Urothelium cell line (cell line): ENCODE results near the gene LRRC27.
A peak's percentile ranks its signal among the peaks of the same experiment; 100 is the strongest.
"Not testable (repeated sequence)": the region's sequence is repeated elsewhere in the genome, so short reads cannot be mapped to it uniquely, and the experiment has no call there.

Experiments
- DNase-seq: peaks from one replicate; pipeline ENCODE4 v3.0.0; 2011; ENCODE audit warnings: low spot score, mixed read lengths
- FAIRE-seq: peaks from 2 replicates; lab custom pipeline; 2011; peaks lifted over from hg19 to GRCh38; lab: Jason Lieb, UNC

The LRRC27 gene

DNA sequence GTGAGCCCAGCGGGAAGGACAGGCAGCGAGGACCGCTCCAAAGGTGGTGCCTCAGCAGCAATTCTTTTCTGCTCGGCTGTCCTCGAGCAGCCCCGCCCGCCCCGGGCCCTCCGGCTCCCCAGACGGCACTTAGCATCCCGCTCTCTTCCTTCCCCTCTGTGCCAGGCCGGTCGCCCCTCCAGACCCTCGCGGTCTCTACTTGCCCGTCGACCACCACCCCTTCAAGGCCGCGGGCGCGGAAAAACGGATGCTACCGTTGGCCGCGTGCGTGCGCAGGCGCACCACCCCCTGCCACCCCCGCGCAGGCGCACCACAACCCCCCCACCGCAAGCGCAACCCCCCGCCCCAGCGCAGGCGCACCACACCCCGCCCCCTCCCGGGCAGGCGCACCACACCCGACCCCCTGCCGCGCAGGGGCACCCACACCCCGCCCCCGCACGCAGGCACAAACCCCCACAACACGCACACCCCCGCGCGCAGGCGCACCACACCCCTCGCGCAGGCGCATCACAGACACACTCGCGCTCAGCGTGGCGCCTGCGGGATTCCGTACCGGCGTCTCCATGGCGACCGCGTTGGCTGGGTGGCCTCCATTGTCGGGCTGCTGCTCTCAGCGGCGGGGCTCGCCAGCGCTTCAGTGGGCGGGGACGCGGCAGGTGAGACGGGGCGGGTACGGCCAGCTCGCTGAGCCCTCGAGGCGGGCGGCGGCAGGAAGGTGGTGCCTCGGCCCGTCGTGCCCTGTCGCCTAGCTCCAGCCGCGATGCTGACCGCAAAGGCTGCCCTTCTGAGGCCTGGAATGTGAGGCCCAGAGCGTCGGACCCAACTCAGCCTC is at the start of gene LRRC27:
Gene LRRC27 (plus strand): TSS at position 593 of the 832 bp plus-strand sequence. CDS start 1,332 bp downstream, outside the sequence.
- peak; percentile 76 for FAIRE-seq
- peak; percentile 99 for DNase-seq

DNA sequence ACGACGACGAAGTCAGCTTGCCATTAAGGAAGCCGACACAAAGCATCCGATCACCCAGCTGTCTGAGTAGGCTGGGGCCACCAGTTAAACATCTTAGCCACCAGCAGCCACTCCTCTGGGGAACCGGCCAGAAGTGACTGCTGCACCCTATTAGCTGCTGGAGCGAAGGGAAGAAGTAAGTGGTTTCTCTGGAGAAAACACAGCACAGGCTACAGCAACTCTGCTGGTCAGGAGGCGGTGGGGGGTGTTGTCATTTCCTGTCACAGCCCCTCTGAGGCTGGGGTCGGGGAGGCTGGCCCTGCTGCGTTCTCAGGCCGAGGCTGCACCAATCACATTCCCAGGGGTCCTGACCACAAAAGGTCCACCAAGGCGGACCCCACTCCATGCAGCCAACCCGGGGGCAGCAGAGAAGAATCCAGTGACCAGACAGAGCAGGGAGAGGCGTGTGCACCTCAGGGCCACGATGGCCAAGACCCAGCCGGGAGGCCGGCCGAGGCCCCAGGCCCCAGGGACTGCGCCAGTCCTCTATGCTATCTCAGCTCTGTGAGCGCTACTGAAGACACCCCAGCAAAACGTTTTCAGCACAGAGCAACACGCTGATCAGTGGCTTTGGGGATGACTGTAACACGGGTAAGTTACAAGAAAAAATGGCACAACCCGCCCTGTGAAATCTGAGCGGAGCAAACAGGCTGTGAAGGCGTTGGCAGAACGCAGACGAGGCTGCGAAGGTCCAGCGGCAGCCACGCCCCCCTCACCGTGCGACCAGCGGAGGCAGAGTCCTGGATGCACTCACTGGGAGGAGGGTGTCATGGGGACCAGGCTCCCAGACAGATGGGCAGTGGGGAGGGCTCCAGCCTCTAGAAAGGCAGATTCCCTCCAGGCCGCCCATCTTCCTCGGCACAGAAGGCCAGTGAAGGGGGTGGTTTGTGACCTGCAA is 49.1 kb upstream of the LRRC27 start:
- no peak for DNase-seq
- no peak for FAIRE-seq

DNA sequence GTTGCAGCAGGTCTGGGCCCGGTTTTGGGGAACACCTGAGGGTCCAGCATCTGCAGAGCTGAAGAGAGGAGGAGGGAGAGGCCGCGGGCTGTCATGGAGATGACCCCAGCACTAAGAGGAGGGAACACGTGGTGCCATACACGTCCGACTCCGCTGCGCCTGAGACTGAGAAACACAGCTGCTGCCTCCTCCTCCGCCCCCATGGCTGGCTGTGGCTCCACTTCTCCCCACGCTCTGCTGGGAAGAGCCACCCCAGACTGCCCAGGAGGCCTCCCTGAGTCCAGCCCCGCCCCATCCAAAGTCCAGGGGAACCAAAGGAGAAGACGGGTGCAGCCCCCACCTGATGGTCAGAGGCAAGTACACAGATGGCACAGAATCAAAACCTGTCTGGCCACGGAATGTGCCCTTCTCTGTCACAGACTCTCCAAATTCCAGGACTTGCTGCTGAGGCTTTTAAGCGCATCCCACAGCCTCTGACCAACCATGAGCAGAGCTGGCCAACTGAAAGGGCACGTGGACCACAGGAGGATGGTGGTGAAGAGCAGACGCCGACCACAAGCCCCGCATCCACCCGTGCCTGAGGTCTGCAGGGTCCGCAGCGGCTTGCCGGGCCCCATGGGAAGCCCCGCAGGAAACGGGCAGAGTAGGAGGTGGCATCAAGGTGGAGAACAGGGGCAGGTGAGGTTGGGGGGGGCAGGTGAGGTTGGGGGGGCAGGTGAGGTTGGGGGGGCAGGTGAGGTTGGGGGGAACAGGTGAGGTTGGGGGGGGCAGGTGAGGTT is 48.2 kb upstream of the LRRC27 start:
- FAIRE-seq: no peak
- no peak for DNase-seq

DNA sequence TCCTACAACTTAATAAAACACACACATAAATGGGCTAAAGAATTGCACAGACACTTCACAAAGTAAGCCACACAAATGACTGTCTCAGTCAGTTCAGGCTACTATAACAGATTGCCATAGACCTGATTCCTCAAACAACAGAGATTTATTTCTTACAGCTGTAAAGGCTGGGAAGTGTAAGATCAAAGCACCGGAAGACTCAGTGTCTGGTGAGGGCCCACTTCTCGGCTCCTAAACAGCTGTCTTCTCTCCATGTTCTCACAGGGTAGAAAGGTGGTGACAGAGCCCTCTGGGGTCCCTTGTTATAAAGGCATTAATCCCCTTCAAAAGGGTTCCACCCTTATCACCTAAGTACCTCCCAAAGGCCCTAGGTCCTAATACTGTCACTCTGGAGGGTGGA is 42.6 kb upstream of the LRRC27 start:
- FAIRE-seq: no peak

DNA sequence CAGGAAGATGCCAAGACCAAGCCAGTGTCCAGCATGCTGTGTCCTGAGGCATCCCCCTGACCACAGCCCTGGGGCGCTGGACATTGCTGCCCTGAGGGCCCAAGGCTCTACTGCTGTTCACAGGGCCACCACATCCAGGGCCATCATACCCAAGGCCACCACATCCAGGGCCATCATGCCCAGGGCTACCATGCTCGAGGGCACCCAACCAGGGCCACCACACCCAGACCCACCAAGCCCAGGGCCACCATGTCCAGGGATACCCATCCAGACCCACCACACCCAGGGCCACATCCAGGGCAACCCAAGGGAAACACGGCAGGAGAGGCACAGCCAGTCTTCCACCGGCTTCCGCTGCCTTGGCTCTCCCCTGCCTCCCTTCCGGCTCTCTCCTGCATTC is 41.4 kb upstream of the LRRC27 start:
- FAIRE-seq: no peak
- DNase-seq: no peak

More for the DNA sequence above, 42.6 kb upstream of the LRRC27 start:
- no peak for DNase-seq

DNA sequence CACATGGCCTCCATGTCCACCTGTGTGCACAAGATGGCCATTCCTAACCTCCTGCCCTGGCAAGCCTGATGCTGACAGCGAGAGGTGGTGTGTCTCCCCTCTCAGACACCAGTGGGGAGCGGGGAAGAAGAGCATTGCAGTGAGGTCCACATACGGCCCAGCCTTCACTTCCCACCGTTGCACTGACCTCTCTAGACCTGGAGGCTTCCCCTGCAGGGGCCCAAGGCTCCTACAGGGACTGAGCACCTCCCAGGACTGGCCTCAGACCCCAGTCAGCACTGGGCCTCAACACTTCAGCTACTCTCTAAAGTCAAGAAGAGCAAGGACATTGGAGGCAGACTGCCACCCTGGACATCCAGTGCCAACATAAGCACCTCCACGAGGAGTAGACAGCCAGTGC is 40.2 kb upstream of the LRRC27 start:
- FAIRE-seq: no peak
- no peak for DNase-seq

DNA sequence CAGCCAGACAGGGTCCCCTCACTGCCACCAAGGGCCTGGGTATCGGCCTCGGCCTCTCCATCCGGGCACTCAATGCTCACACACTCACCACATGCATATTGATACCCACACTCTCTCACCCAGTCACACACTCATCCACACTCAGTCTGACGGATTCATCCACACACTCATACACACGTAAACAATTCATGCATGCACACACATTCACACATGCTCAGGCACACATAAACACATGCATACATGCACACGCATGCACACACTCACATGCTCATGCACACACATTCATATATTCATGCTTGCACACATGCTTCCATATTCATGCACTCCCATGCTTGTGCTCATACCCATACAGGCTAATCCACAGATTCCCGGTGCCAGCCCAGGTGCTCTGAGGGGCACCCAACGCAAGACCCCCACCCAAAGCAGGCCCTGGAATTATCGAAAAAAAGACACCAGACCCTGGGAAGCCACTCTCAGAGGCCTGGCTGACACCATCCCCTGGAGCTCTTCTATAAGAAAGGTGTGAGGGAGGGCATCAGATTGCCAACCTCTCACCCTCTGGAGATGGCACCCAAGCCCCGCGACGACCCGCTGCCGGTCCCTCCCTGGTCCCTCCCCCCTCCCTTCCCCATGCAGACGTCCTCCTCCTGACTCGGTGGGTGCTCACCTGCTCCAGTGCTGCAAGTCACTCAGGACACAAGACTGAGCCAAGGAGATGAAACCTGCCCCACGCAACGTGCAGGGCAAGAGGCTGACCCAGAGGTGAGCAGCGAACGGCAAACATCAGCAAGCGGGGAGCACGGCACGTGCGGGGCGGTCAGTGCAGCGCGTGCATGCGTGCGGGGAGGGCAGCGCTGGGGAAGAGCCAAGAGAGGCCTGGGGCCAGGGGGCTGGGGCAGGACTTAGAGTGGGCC is 39.4 kb upstream of the LRRC27 start:
- DNase-seq (no peak), FAIRE-seq (peak; percentile 35)

DNA sequence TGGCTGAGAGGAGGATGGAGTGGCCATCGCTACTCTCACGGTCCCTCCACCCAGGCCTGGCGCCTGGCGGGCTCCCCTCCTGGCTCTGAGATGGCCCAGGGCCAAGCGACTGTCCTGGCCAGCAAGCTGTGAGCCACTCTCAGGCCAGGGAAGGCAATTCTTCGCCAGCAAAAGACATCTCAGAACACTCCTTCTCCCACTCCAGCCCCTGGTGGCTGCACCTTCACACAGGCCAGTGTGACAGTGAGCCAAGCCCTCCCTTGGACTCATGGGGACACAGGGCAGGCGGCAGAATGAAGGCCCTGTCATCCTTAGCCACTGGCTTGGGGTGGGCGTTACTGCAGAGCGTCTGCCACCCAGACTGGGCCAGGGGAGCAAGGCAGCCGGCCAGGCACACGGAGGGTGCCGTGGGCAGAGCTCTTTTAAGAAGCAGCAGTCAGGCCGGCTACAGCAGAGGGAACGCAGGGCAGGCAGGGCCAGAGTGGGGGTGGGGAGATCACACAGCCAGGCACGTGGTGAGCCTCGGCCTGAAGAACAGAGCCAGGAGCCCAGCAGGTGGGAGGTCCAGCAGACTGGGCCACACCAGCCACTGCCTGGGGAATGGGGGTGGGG is 38.7 kb upstream of the LRRC27 start:
- DNase-seq (no peak), FAIRE-seq (no peak)

DNA sequence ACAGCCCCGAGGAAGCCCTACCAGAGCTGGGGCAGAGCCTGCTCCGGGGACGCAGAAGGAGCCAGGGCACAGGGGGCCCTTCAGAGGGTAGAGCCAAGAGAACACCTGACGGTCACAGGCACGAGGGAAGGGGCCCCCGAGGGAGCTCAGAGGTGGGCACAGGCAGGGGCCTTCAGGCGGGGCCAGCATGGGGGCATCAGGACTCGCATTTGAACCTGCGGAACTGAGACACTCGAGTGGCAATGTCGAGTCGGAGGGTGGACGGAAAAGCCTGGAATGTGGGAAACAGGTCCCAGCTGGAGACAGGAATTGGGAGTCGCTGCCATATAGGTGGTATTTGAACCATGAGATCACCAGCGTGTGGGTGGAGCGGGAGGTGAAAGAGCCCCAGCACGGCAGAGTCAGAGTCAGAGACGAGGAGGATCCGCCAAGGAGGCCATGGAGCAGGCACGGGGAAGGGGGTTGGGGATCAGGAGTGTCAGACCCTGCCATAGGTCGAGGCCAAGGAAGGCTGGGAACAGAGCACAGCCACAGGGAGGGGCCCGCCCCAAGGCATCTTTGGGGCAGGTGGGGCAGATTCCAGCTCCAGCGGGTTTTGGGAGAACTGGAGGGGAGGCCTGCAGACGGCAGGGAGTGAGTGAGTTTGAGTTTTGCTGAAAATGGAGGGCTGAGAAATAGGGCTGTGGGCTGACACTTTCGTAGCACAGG is 38.0 kb upstream of the LRRC27 start:
- no peak for DNase-seq
- FAIRE-seq: no peak

DNA sequence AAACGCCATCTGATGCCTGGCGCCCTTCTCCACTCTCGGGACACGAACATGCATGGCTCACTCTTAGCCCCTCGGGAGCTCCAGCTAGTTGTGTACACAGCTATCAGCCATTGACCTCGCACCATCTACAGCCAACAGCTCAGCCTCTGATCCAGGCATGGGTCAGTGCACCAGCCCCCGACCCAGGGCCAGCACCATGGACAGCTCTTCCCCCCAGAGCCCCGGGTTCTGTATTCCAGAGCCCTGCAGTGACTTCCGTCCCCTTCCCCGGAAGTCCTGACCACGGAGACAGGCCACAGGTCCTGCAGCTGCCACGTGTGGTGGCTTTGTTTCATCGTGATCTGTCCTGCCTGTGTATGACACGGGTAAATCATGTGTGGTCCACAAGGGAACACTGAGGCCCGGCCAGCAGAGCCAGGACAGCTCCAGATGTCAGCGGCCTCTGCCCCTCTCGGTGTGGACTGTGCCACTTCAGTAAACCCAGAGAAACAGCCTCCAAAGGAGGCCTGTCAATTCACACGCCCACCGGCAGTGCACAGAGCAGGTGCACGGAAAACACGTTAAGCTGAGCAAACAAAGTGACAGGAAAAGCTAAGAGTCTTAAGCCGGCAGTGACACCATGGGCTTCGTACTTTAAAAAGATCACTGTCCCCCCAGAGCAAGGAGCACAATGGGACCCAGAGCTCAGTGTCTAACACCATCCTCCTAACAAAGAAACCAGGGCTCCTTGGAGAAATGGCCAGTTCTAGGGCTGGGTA is 37.3 kb upstream of the LRRC27 start:
- FAIRE-seq: no peak
- peak; percentile 28 for DNase-seq

DNA sequence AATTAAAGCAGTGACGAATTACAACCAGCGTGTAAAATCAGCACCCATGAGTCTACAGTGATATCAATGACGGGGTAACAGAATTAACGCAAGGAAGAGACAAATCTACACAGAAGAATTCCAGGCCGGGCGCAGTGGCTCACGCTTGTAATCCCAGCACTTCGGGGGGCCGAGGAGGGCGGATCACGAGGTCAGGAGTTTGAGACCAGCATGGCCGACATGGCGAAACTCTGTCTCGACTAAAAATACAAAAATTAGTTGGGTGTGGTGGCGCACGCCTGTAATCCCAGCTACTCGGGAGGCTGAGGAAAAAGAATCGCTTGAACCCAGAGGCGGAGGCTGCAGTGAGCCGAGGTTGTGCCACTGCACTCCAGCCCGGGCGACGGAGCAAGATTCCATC is 36.5 kb upstream of the LRRC27 start:
- DNase-seq, FAIRE-seq: not testable (repeated sequence)

DNA sequence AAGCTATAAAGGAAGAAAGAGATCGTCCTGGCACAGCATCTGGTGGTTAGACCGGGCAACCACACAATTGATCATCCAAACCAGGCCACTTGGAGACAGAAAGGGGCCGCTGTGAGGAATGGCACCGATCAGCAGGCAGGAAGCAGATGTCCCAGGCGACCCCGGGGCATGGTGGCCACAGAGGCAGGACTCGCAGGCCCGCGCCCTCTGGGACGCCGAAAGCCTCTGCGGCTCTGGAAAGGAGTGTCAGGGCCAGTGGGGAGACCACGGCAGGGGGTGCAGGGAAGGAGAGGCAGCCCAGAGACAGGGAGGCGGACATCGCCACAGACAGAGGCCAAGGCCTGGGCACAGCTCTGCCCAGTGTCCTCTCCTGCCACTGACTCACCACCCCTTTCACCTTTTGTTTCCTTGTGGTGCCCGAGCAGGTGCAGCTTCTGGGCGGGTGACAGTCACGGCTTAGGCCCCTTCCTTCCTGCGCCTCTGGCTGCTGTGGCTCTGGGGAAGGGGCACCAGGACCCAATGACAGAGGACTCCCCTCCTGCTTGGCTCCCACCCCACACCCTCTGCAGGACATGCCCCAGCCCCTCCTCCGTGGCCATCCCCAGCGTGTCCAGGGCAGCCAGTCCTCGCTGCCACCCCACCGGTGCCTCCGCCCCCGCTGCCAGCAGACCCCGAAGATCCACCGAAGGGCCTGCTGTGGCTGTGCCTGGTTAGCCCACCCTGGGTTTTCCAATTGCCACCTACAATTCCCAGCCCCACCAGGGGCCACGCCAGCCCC is 35.1 kb upstream of the LRRC27 start:
- FAIRE-seq (no peak), DNase-seq (no peak)

DNA sequence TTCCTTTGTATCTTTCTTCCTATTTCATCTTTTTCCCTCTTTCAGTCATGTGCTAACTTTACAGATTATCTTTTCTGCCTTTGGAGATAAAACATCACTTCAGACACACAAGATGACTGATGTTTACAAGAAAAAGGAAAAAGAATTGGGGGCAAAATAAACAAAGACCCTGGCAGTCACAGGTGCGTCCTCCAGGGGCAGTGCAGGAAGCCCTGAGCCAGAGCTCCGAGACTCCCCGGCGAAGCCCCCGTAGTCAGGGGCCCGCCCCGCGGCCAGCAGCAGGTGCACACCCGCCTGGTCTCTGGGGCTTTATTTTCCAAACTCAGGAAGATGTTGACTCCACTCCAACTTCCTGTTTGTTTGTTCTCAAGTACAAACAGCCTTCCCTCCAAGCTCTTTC is 34.5 kb upstream of the LRRC27 start:
- no peak for FAIRE-seq
- no peak for DNase-seq

DNA sequence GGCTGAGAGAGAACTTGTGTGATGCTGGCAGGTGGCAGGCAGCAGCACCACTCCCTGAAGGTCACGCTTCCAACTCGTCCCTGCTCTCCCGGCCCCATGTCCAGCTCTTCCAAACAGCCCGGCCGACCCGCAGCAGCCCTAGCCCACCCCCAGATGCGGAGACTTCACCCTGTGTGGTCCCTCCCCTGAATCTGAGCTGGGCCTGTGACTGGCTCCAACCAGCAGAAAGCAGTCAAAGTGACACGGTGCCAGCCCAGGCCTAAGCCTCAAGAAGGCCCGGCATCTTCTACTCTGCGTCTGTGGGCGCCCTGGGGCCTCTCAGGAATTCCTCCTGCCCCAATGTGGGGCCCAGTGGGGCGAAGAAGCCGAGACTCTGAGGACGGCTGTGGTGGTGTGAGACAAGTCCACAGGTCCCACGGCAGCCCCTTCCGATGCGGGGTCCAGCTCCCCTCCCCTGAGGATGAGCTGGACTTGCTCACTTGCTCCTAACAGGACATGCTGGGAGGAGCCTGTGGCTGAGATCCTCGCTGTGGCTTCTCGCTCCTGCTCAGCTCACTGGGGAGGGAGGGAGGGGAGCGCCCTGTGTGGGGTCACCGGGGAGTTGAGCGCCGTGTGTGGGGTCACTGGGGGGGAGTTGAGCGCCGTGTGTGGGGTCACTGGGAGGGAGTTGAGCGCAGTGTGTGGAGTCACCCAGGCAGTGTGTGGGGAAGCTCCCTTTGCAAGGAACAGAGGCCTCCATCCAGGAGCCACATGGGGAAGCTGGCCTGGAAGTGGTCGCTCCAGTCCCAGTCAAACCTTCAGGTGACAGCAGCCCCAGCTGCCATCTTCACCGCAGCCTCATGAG is 33.7 kb upstream of the LRRC27 start:
- FAIRE-seq (no peak), DNase-seq (no peak)

DNA sequence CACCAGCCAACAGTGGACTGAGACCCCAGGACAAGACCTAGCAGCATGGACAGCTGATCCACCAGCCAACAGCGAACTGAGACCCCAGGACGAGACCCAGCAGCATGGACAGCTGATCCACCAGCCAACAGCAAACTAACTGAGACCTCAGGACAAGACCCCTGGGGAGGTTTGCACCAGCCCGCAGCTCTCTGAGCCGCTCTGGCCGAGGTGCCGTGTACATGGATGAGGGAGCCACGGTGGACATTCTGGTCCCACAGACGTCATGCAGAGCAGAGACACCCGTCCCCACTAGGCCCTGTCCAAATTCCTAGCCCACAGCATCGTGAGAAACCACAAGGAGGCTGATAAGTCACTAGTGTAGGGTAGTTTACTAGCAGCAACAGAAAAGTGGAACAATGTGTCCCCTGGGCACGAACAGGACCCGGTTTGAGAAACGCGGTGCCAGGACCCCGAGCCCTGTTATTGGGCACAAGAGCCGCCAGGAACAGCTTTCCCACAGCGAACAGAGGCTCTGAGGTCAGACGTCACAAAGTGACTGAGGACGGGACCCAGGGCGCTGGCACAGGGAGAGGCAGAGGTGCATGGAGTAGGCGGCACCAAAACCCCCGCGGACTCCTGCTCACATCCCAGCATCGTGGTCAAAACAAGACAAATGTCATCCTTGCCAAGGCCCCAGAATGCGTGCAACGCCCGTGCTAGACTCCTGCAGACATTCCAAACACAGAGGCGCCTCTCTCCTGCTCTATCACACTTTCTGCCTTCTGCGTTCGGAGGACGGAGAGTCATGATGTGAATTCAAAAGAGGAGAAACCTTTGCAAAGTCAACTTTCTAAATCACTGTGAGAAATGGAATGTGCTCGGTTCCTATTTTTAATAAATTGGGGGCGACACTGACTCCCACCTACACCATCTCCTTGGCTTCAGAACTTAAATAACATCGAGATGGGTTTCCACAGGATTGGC is 32.3 kb upstream of the LRRC27 start:
- FAIRE-seq: no peak

More for the DNA sequence above, 32.3 kb upstream of the LRRC27 start:
- DNase-seq: no peak
